ENCODE results near the gene ZNF385C.
"Not testable (repeated sequence)": the region's sequence is repeated elsewhere in the genome, so short reads cannot be mapped to it uniquely, and the experiment has no call there.

The ZNF385C gene

GRCh38 chr17:42016941-42017865 is 81.1 kb downstream of the ZNF385C start, which contains the start of gene DNAJC7:
Gene DNAJC7 (minus strand): TSS chr17:42017439. CDS start chr17:42017416, 23 bp downstream.
- peak; percentile 91 for DNase-seq

GRCh38 chr17:42016411-42016831 is 81.9 kb downstream of the ZNF385C start:
- DNase-seq = peak; percentile 49

- DNase-seq = not testable (repeated sequence)
Measured at GRCh38 chr17:42013740-42014139, 84.5 kb downstream of the ZNF385C start.

GRCh38 chr17:42012363-42012762 is 85.9 kb downstream of the ZNF385C start:
- DNase-seq = not testable (repeated sequence)

GRCh38 chr17:42010898-42011516 is 87.3 kb downstream of the ZNF385C start:
- peak; percentile 71 for DNase-seq

GRCh38 chr17:42010266-42010680 is 88.0 kb downstream of the ZNF385C start:
- not testable (repeated sequence) for DNase-seq

- DNase-seq = no peak
Measured at GRCh38 chr17:42009170-42009569, 89.1 kb downstream of the ZNF385C start.

- no peak for DNase-seq
Measured at GRCh38 chr17:42005166-42005565, 93.1 kb downstream of the ZNF385C start.

GRCh38 chr17:42002792-42003301 is 95.4 kb downstream of the ZNF385C start:
- no peak for DNase-seq

GRCh38 chr17:42002175-42002791 is 96.0 kb downstream of the ZNF385C start:
- no peak for DNase-seq

- no peak for DNase-seq
Measured at GRCh38 chr17:42001729-42002128, 96.5 kb downstream of the ZNF385C start.

GRCh38 chr17:42000413-42001133 is 97.7 kb downstream of the ZNF385C start:
- DNase-seq = no peak

- no peak for DNase-seq
Measured at GRCh38 chr17:41998497-41998896, 99.8 kb downstream of the ZNF385C start.

- DNase-seq = no peak
Measured at GRCh38 chr17:41996855-41997164, 101.5 kb downstream of the ZNF385C start.

GRCh38 chr17:41992576-41992975 is 105.7 kb downstream of the ZNF385C start:
- no peak for DNase-seq

- DNase-seq = no peak
Measured at GRCh38 chr17:41989702-41990419, 108.4 kb downstream of the ZNF385C start.

- no peak for DNase-seq
Measured at GRCh38 chr17:41988418-41988817, 109.9 kb downstream of the ZNF385C start.

GRCh38 chr17:41987642-41988041 is 110.6 kb downstream of the ZNF385C start:
- DNase-seq = no peak

GRCh38 chr17:41986634-41987033 is 111.6 kb downstream of the ZNF385C start:
- no peak for DNase-seq

GRCh38 chr17:41985919-41986318 is 112.4 kb downstream of the ZNF385C start:
- no peak for DNase-seq

GRCh38 chr17:41984454-41984853 is 113.8 kb downstream of the ZNF385C start:
- no peak for DNase-seq

All from hematopoietic multipotent progenitor cell treated with erythropoietin and hydrocortisone succinate and interleukin-3 and kit ligand, for 8 days (in vitro differentiated cells).